ENCODE results near the gene C5orf58. TPM values are rescaled to one million over a fixed set of nuclear protein-coding genes. Genes with fewer than 3 reads are reported as not detected.

Gene C5orf58, protein sequence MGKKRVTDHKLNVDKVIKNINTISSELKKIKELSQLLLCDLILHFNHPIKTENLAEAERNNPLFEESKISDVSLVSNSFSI
- not detected for total RNA-seq
- 1 to 10 TPM in 1 of 2 donors, not detected in 1; 2.4 TPM for polyA plus RNA-seq

GRCh38 chr5:170232786-170233185 lies at the start of gene C5orf58:
Gene C5orf58, plus strand, starts transcription at chr5:170232985. Its CDS starts 1,992 bp downstream, at chr5:170234977.
- peaks cover 4% of the 10 kb centered on the region for H3K36me3 ChIP-seq (ENCODE audit: insufficient read depth, low read length)
- no peak within 1 kb of the TSS for H3K27ac ChIP-seq (ENCODE audit: low read depth, low read length)
- Mint-ChIP-seq H3K9me3 (no peaks in the 10 kb centered on the region), H3K36me3 (no peaks in the 10 kb centered on the region), H3K27me3 (no peaks in the 10 kb centered on the region), H3K4me3 (no peak within 1 kb of the TSS), H3K4me1 (peaks cover 0 to 4% (median 1%) of the 10 kb centered on the region in 4 donors), H3K27ac (no peak within 1 kb of the TSS)
- H3K4me3 ChIP-seq (ENCODE audit: low read length in 2 of 2), result no peak within 1 kb of the TSS
- H3K9me3 ChIP-seq (ENCODE audit: control insufficient read depth in 1 of 2, low read length in 2 of 2), result no peaks in the 10 kb centered on the region
- CTCF ChIA-PET (ENCODE audit: partially characterized antibody), result interaction anchor here (3.2 to 20.7 kb wide), 2 partner anchors 35 to 107 kb away, joined by 14 to 374 read pairs; no protein-coding TSS in a partner anchor
- no peaks in the 10 kb centered on the region for H3K27me3 ChIP-seq (ENCODE audit: insufficient read depth, low read length)
- intact Hi-C loops (cut with micrococcal nuclease), result no loop called here
- H3K4me1 ChIP-seq (ENCODE audit: insufficient read depth, low read length), result no peaks in the 10 kb centered on the region
- no peak for DNase-seq
- POLR2A ChIA-PET (ENCODE audit: partially characterized antibody), result interaction anchor here (1.1 kb wide), 1 partner anchor 70 kb away, joined by 3 read pairs; no protein-coding TSS in a partner anchor

- no peak overlapping the region for H3K27ac ChIP-seq (ENCODE audit: low read depth, low read length)
- Mint-ChIP-seq H3K27me3 (peaks cover 11 to 13% of the 10 kb centered on the region in 2 donors), H3K4me3 (no peak overlapping the region), H3K4me1 (no peaks in the 10 kb centered on the region), H3K27ac (no peak overlapping the region), H3K36me3 (no peaks in the 10 kb centered on the region), H3K9me3 (no peaks in the 10 kb centered on the region)
- H3K4me1 ChIP-seq (ENCODE audit: insufficient read depth, low read length), result no peaks in the 10 kb centered on the region
- peak in 4 of 5 donors; percentile 7 to 14 (median 10) for DNase-seq
- H3K9me3 ChIP-seq (ENCODE audit: control insufficient read depth in 1 of 2, low read length in 2 of 2), result no peaks in the 10 kb centered on the region
- POLR2A ChIA-PET (ENCODE audit: partially characterized antibody), result no interaction called here
- no peaks in the 10 kb centered on the region for H3K27me3 ChIP-seq (ENCODE audit: insufficient read depth, low read length)
- intact Hi-C loops (cut with micrococcal nuclease), result loop anchor here (5.0 kb wide), 1 partner anchor 82 kb away; no protein-coding TSS in a partner anchor
- CTCF ChIA-PET (ENCODE audit: partially characterized antibody), result interaction anchor here (0.6 to 4.0 kb wide), 11 partner anchors 10 to 224 kb away, joined by 3 to 26 read pairs (median 4); no protein-coding TSS in a partner anchor
- H3K36me3 ChIP-seq (ENCODE audit: insufficient read depth, low read length), result no peaks in the 10 kb centered on the region
- no peak overlapping the region for H3K4me3 ChIP-seq (ENCODE audit: low read length in 2 of 2)
These were observed 48.7 kb upstream of the C5orf58 start for GRCh38 chr5:170183816-170184687.

DNA sequence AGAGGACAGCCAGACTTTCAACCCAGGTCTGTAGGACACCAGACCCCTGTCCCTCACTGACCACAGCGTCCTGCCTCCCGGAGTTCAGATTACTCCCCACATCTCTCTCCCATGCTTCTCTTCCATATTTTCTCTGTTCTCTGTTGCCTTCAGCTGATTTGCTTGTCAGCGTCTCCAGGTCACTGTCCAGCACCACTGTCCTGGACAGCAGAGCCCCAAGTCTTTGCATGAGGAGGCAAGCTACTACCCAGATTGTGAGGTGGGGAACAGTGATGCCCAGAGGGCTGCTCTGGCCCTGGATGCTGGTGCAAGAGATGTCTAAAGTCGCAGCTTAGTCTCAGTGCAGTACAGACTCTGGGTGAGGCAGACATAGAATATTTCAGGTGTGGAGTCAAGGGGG lies 48.0 kb upstream of the C5orf58 start:
- ChIA-PET CTCF (ENCODE audit: partially characterized antibody) (interaction anchor here (0.8 to 4.0 kb wide), 9 partner anchors 9 to 223 kb away, joined by 3 to 26 read pairs (median 4); no protein-coding TSS in a partner anchor), POLR2A (ENCODE audit: partially characterized antibody) (no interaction called here)
- Histone ChIP-seq H3K27ac (ENCODE audit: low read depth, low read length) (no peak overlapping the region), H3K4me1 (ENCODE audit: insufficient read depth, low read length) (no peaks in the 10 kb centered on the region), H3K9me3 (ENCODE audit: control insufficient read depth in 1 of 2, low read length in 2 of 2) (no peaks in the 10 kb centered on the region), H3K4me3 (ENCODE audit: low read length in 2 of 2) (no peak overlapping the region), H3K36me3 (ENCODE audit: insufficient read depth, low read length) (no peaks in the 10 kb centered on the region), H3K27me3 (ENCODE audit: insufficient read depth, low read length) (no peaks in the 10 kb centered on the region)
- Mint-ChIP-seq H3K36me3 (no peaks in the 10 kb centered on the region), H3K4me3 (no peak overlapping the region), H3K9me3 (no peaks in the 10 kb centered on the region), H3K27ac (no peak overlapping the region), H3K4me1 (no peaks in the 10 kb centered on the region), H3K27me3 (peaks cover 11 to 15% of the 10 kb centered on the region in 2 donors)
- DNase-seq, result no peak
- intact Hi-C loops (cut with micrococcal nuclease), result loop anchor here (5.0 kb wide), 1 partner anchor 82 kb away; no protein-coding TSS in a partner anchor

DNA sequence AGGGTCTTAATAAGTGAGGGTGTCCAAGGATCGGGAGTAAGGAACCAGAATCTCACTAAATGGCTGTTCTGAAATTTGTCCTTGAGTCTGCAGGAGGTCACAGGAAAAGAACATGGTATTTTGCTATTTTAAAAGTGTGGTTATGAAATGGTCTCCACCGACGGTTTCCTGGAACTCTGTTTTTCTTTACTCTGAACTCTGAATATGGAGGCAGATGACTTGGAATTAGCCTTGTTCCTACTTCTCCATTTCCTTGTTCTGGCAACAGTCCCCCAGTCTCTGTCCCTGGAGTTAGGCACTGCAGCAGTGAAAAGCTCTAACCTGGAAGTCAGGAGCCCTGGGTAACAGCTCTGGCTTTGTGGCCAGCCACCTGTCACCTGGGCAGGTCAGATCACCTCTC lies 46.6 kb upstream of the C5orf58 start:
- DNase-seq, result no peak
- POLR2A ChIA-PET (ENCODE audit: partially characterized antibody), result no interaction called here
- H3K9me3 Mint-ChIP-seq, result no peaks in the 10 kb centered on the region
- H3K27ac Mint-ChIP-seq, result peak overlapping the region in 1 of 7 donors; percentile 47
- no peaks in the 10 kb centered on the region for H3K36me3 Mint-ChIP-seq
- Histone ChIP-seq H3K4me1 (ENCODE audit: insufficient read depth, low read length) (no peaks in the 10 kb centered on the region), H3K4me3 (ENCODE audit: low read length in 2 of 2) (no peak overlapping the region), H3K9me3 (ENCODE audit: control insufficient read depth in 1 of 2, low read length in 2 of 2) (no peaks in the 10 kb centered on the region), H3K27ac (ENCODE audit: low read depth, low read length) (no peak overlapping the region), H3K36me3 (ENCODE audit: insufficient read depth, low read length) (no peaks in the 10 kb centered on the region), H3K27me3 (ENCODE audit: insufficient read depth, low read length) (no peaks in the 10 kb centered on the region)
- intact Hi-C loops (cut with micrococcal nuclease), result no loop called here
- H3K4me1 Mint-ChIP-seq, result no peaks in the 10 kb centered on the region
- CTCF ChIA-PET (ENCODE audit: partially characterized antibody), result interaction anchor here (1.1 to 4.0 kb wide), 3 partner anchors 9 to 15 kb away, joined by 3 to 26 read pairs (median 8); no protein-coding TSS in a partner anchor
- no peak overlapping the region for H3K4me3 Mint-ChIP-seq
- H3K27me3 Mint-ChIP-seq, result peaks cover 11 to 12% of the 10 kb centered on the region in 2 donors

DNA sequence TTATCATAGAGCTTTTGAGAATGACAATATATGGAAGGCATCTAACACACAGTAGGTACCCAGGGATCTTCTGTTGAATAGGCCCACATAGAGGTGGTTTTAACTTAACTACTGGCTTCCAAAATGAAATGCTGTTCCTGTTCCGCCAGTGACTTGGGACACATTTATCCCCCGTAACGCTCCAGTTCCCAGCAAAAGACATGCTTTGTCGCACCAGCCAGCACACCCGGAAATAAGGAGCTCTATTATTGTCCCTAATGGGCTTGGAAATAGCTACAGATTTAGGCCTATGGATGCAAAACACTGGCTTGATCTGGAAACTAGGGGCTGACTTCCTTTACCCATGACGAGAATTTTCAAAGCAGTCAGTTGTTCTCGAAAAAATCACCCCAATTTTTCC lies 45.9 kb upstream of the C5orf58 start:
- Mint-ChIP-seq H3K4me3 (no peak overlapping the region), H3K9me3 (no peaks in the 10 kb centered on the region), H3K27me3 (peaks cover 11 to 12% of the 10 kb centered on the region in 2 donors), H3K4me1 (no peaks in the 10 kb centered on the region), H3K27ac (no peak overlapping the region), H3K36me3 (no peaks in the 10 kb centered on the region)
- intact Hi-C loops (cut with micrococcal nuclease), result no loop called here
- H3K9me3 ChIP-seq (ENCODE audit: control insufficient read depth in 1 of 2, low read length in 2 of 2), result no peaks in the 10 kb centered on the region
- ChIA-PET CTCF (ENCODE audit: partially characterized antibody) (interaction anchor here (0.6 to 1.1 kb wide), 3 partner anchors 8 to 1497 kb away, joined by 3 to 4 read pairs (median 3); no protein-coding TSS in a partner anchor), POLR2A (ENCODE audit: partially characterized antibody) (no interaction called here)
- H3K36me3 ChIP-seq (ENCODE audit: insufficient read depth, low read length), result no peaks in the 10 kb centered on the region
- no peak for DNase-seq
- no peaks in the 10 kb centered on the region for H3K4me1 ChIP-seq (ENCODE audit: insufficient read depth, low read length)
- H3K27ac ChIP-seq (ENCODE audit: low read depth, low read length), result no peak overlapping the region
- no peak overlapping the region for H3K4me3 ChIP-seq (ENCODE audit: low read length in 2 of 2)
- no peaks in the 10 kb centered on the region for H3K27me3 ChIP-seq (ENCODE audit: insufficient read depth, low read length)

- Histone ChIP-seq H3K27me3 (ENCODE audit: insufficient read depth, low read length) (no peaks in the 10 kb centered on the region), H3K27ac (ENCODE audit: low read depth, low read length) (no peak overlapping the region), H3K36me3 (ENCODE audit: insufficient read depth, low read length) (no peaks in the 10 kb centered on the region), H3K9me3 (ENCODE audit: control insufficient read depth in 1 of 2, low read length in 2 of 2) (no peaks in the 10 kb centered on the region), H3K4me1 (ENCODE audit: insufficient read depth, low read length) (no peaks in the 10 kb centered on the region), H3K4me3 (ENCODE audit: low read length in 2 of 2) (no peak overlapping the region)
- DNase-seq, result no peak
- H3K4me1 Mint-ChIP-seq, result no peaks in the 10 kb centered on the region
- H3K27me3 Mint-ChIP-seq, result peaks cover 4 to 5% of the 10 kb centered on the region in 2 donors
- H3K9me3 Mint-ChIP-seq, result no peaks in the 10 kb centered on the region
- ChIA-PET POLR2A (ENCODE audit: partially characterized antibody) (no interaction called here), CTCF (ENCODE audit: partially characterized antibody) (interaction anchor here (1.3 kb wide), 1 partner anchor 8 kb away, joined by 3 read pairs; no protein-coding TSS in a partner anchor)
- intact Hi-C loops (cut with micrococcal nuclease), result no loop called here
- no peaks in the 10 kb centered on the region for H3K36me3 Mint-ChIP-seq
- H3K4me3 Mint-ChIP-seq, result no peak overlapping the region
- no peak overlapping the region for H3K27ac Mint-ChIP-seq
These were observed 42.2 kb upstream of the C5orf58 start for GRCh38 chr5:170190436-170191134.

- H3K4me3 Mint-ChIP-seq, result no peak overlapping the region
- POLR2A ChIA-PET (ENCODE audit: partially characterized antibody), result no interaction called here
- peaks cover 3% of the 10 kb centered on the region for H3K27me3 ChIP-seq (ENCODE audit: insufficient read depth, low read length)
These were observed 40.0 kb upstream of the C5orf58 start for GRCh38 chr5:170192829-170193228.

More at GRCh38 chr5:170192829-170193228, 40.0 kb upstream of the C5orf58 start:
- no peak for DNase-seq
- CTCF ChIA-PET (ENCODE audit: partially characterized antibody), result interaction anchor here (1.1 kb wide), 1 partner anchor 147 kb away, joined by 3 read pairs; no protein-coding TSS in a partner anchor
- H3K27ac ChIP-seq (ENCODE audit: low read depth, low read length), result no peak overlapping the region
- no peaks in the 10 kb centered on the region for H3K4me1 ChIP-seq (ENCODE audit: insufficient read depth, low read length)
- no peaks in the 10 kb centered on the region for H3K9me3 ChIP-seq (ENCODE audit: control insufficient read depth in 1 of 2, low read length in 2 of 2)
- H3K27me3 Mint-ChIP-seq, result peaks cover 0 to 4% of the 10 kb centered on the region in 2 donors
- intact Hi-C loops (cut with micrococcal nuclease), result no loop called here
- H3K27ac Mint-ChIP-seq, result no peak overlapping the region
- H3K4me1 Mint-ChIP-seq, result no peaks in the 10 kb centered on the region
- H3K36me3 Mint-ChIP-seq, result no peaks in the 10 kb centered on the region
- no peaks in the 10 kb centered on the region for H3K9me3 Mint-ChIP-seq
- no peaks in the 10 kb centered on the region for H3K36me3 ChIP-seq (ENCODE audit: insufficient read depth, low read length)
- H3K4me3 ChIP-seq (ENCODE audit: low read length in 2 of 2), result no peak overlapping the region
